OCI-LY3 (cell line): ENCODE results near the gene ANXA3.

Source experiments
- EZH2phosphoT487 ChIP-seq: fragments of 200-600 bp; shearing (Covaris generic); IDR thresholded peaks from 2 replicates; pipeline ENCODE4 v1.6.1; 2018; ENCODE audit warnings: antibody characterized with exemption, mixed run types, low read depth
- TF ChIP-seq, protein P1 (sequence below): fragments of 200-600, 300-600 bp; sonication (generic); IDR thresholded peaks from 2 replicates; pipeline ENCODE4 v1.5.1; 2014; ENCODE audit warnings: antibody characterized with exemption, low read length, low read depth

DNA sequence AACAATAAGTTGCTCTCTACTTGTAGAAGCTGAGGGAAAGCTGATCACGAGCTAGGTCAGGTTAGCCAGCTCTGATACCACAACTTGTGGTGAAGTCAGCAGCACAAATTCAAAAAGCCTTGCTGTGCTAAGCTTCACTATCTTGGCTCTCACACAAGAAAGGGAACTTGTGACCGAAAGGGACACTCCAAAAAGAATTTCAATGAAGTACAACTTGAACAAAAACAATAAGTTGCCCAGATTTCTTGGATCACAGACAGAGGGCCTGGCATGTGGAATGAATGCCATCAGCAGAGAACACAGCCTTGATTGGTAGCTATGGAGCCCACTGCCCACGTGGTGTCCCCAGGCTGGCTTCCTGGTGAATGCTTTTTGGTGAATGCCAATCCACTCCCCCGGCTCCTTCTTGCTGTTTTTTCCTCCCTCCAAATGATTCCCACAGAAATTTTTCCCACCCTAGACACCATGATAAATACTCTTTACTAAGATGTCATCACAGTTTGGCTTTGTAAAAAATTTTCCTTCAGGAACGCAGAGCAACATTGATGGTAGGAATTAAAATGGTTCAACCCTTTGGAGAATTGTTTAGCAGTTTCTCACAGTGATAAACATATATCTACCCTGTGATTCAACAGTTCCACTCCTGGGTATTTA, 82.6 kb downstream of the ANXA3 start:
- TF ChIP-seq, protein P1, sequence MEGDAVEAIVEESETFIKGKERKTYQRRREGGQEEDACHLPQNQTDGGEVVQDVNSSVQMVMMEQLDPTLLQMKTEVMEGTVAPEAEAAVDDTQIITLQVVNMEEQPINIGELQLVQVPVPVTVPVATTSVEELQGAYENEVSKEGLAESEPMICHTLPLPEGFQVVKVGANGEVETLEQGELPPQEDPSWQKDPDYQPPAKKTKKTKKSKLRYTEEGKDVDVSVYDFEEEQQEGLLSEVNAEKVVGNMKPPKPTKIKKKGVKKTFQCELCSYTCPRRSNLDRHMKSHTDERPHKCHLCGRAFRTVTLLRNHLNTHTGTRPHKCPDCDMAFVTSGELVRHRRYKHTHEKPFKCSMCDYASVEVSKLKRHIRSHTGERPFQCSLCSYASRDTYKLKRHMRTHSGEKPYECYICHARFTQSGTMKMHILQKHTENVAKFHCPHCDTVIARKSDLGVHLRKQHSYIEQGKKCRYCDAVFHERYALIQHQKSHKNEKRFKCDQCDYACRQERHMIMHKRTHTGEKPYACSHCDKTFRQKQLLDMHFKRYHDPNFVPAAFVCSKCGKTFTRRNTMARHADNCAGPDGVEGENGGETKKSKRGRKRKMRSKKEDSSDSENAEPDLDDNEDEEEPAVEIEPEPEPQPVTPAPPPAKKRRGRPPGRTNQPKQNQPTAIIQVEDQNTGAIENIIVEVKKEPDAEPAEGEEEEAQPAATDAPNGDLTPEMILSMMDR, result no peak
- no peak for TF ChIP-seq EZH2phosphoT487
